SK-N-SH treated with all-trans-retinoic acid at 6 μM for 48 hours (cell line): ENCODE data around the gene TJP3.

Source experiments
- ARNTL ChIP-seq: fragments of 450-650 bp; formaldehyde crosslinking; IDR thresholded peaks from 2 replicates; pipeline ENCODE4 v1.5.0; 2020; ENCODE audit warnings: low read depth, mild to moderate bottlenecking, moderate library complexity, borderline replicate concordance
- BACH2 ChIP-seq: fragments of 250-450 bp; sonication (Bioruptor Pico); IDR thresholded peaks from 2 replicates; pipeline ENCODE4 v1.9.0; 2021; ENCODE audit warnings: mild to moderate bottlenecking, borderline replicate concordance
- CREB5 ChIP-seq: fragments of 250-450 bp; sonication (Bioruptor Pico); IDR thresholded peaks from 2 replicates; pipeline ENCODE4 v1.5.1; 2020; ENCODE audit warnings: low read depth, mild to moderate bottlenecking, moderate library complexity
- ESRRG ChIP-seq: fragments of 250-450 bp; sonication (Bioruptor Pico); IDR thresholded peaks from 2 replicates; pipeline ENCODE4 v1.6.1; 2021; ENCODE audit warnings: mild to moderate bottlenecking
- OSR1 ChIP-seq: fragments of 250-450 bp; sonication (Bioruptor Pico); IDR thresholded peaks from 2 replicates; pipeline ENCODE4 v1.8.0; 2022; ENCODE audit warnings: moderate library complexity, mild to moderate bottlenecking, inconsistent platforms
- RARB ChIP-seq: fragments of 250-450 bp; sonication (Bioruptor Pico); IDR thresholded peaks from 2 replicates; pipeline ENCODE4 v1.8.0; 2021; ENCODE audit warnings: mild to moderate bottlenecking, moderate library complexity
- SNAI2 ChIP-seq: fragments of 250-450 bp; sonication (Bioruptor Pico); IDR thresholded peaks from 2 replicates; pipeline ENCODE4 v1.5.0; 2020; ENCODE audit warnings: mild to moderate bottlenecking, moderate library complexity
- TOX ChIP-seq: fragments of 250-450 bp; sonication (Bioruptor Pico); IDR thresholded peaks from 2 replicates; pipeline ENCODE4 v1.8.0; 2021; ENCODE audit warnings: mild to moderate bottlenecking, moderate library complexity, borderline replicate concordance
- TSHZ2 ChIP-seq: fragments of 250-450 bp; sonication (Bioruptor Pico); IDR thresholded peaks from 2 replicates; pipeline ENCODE4 v1.5.0; 2020; ENCODE audit warnings: mild to moderate bottlenecking, moderate library complexity
- ZFP3 ChIP-seq: fragments of 250-450 bp; sonication (Bioruptor Pico); IDR thresholded peaks from 2 replicates; pipeline ENCODE4 v1.5.0; 2020; ENCODE audit warnings: mild to moderate bottlenecking, moderate library complexity
- ZFP30 ChIP-seq: fragments of 450-650 bp; formaldehyde crosslinking; IDR thresholded peaks from 2 replicates; pipeline ENCODE4 v1.5.0; 2022; ENCODE audit warnings: mild to moderate bottlenecking, moderate library complexity
- ZNF8 ChIP-seq: fragments of 450-650 bp; formaldehyde crosslinking; IDR thresholded peaks from 2 replicates; pipeline ENCODE4 v1.5.0; 2020; ENCODE audit warnings: mild to moderate bottlenecking, moderate library complexity
- TF ChIP-seq, protein P1 (sequence below): fragments of 250-450 bp; sonication (Bioruptor Pico); IDR thresholded peaks from 2 replicates; pipeline ENCODE4 v1.8.0; 2021; ENCODE audit warnings: low read depth, mild to moderate bottlenecking, moderate library complexity, borderline replicate concordance
- TF ChIP-seq, protein P2 (sequence below): fragments of 250-450 bp; sonication (Bioruptor Pico); IDR thresholded peaks from 2 replicates; pipeline ENCODE4 v1.8.0; 2020; ENCODE audit warnings: mild to moderate bottlenecking, moderate library complexity, borderline replicate concordance

- TF ChIP-seq RARB (CRISPR knock-in tag): no peak
- TF ChIP-seq BACH2 (CRISPR knock-in tag): no peak
- no peak for TF ChIP-seq OSR1
- TF ChIP-seq ZFP30: no peak
- TF ChIP-seq CREB5 (CRISPR knock-in tag): no peak
- TF ChIP-seq, protein P1, sequence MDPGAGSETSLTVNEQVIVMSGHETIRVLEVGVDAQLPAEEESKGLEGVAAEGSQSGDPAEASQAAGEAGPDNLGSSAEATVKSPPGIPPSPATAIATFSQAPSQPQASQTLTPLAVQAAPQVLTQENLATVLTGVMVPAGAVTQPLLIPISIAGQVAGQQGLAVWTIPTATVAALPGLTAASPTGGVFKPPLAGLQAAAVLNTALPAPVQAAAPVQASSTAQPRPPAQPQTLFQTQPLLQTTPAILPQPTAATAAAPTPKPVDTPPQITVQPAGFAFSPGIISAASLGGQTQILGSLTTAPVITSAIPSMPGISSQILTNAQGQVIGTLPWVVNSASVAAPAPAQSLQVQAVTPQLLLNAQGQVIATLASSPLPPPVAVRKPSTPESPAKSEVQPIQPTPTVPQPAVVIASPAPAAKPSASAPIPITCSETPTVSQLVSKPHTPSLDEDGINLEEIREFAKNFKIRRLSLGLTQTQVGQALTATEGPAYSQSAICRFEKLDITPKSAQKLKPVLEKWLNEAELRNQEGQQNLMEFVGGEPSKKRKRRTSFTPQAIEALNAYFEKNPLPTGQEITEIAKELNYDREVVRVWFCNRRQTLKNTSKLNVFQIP: no peak
- TF ChIP-seq ZFP3 (CRISPR knock-in tag): no peak
- no peak for TF ChIP-seq SNAI2 (CRISPR knock-in tag)
- TF ChIP-seq, protein P2, sequence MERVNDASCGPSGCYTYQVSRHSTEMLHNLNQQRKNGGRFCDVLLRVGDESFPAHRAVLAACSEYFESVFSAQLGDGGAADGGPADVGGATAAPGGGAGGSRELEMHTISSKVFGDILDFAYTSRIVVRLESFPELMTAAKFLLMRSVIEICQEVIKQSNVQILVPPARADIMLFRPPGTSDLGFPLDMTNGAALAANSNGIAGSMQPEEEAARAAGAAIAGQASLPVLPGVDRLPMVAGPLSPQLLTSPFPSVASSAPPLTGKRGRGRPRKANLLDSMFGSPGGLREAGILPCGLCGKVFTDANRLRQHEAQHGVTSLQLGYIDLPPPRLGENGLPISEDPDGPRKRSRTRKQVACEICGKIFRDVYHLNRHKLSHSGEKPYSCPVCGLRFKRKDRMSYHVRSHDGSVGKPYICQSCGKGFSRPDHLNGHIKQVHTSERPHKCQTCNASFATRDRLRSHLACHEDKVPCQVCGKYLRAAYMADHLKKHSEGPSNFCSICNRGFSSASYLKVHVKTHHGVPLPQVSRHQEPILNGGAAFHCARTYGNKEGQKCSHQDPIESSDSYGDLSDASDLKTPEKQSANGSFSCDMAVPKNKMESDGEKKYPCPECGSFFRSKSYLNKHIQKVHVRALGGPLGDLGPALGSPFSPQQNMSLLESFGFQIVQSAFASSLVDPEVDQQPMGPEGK (CRISPR knock-in tag): no peak
- no peak for TF ChIP-seq ESRRG (CRISPR knock-in tag)
- TF ChIP-seq ARNTL (CRISPR knock-in tag): no peak
- no peak for TF ChIP-seq TSHZ2
- TF ChIP-seq TOX: no peak
- TF ChIP-seq ZNF8 (CRISPR knock-in tag): no peak
These were observed 23.3 kb upstream of the TJP3 start for GRCh38 chr19:3684817-3685410.
